GM21390 (cell line): Measurements from ENCODE around the gene GBE1.
A peak's percentile ranks its signal among the peaks of the same experiment; 100 is the strongest.
"Not testable (repeated sequence)": the region's sequence is repeated elsewhere in the genome, so short reads cannot be mapped to it uniquely, and the experiment has no call there.

Experiments
- ATAC-seq: cut with Tn5 transposase; IDR thresholded peaks from one replicate; pipeline ENCODE4 v1.9.1; 2021; ENCODE audit not compliant: unreplicated experiment

Gene GBE1

GRCh38 chr3:81544385-81544784 lies 217.1 kb downstream of the GBE1 start:
- no peak for ATAC-seq

- ATAC-seq, result no peak
These were observed 220.7 kb downstream of the GBE1 start for GRCh38 chr3:81540787-81541186.

- ATAC-seq, result no peak
These were observed 229.6 kb downstream of the GBE1 start for GRCh38 chr3:81531846-81532245.

- ATAC-seq, result no peak
These were observed 230.2 kb downstream of the GBE1 start for GRCh38 chr3:81531263-81531662.

GRCh38 chr3:81530180-81530939 lies 231.1 kb downstream of the GBE1 start:
- no peak for ATAC-seq

- no peak for ATAC-seq
These were observed 239.6 kb downstream of the GBE1 start for GRCh38 chr3:81521855-81522254.

GRCh38 chr3:81518945-81519344 lies 242.5 kb downstream of the GBE1 start:
- ATAC-seq, result no peak

- no peak for ATAC-seq
These were observed 245.4 kb downstream of the GBE1 start for GRCh38 chr3:81516042-81516441.

- no peak for ATAC-seq
These were observed 247.9 kb downstream of the GBE1 start for GRCh38 chr3:81513591-81513990.

GRCh38 chr3:81503026-81503425 lies 258.4 kb downstream of the GBE1 start:
- no peak for ATAC-seq

- ATAC-seq, result no peak
These were observed 259.2 kb downstream of the GBE1 start for GRCh38 chr3:81502236-81502635.

GRCh38 chr3:81500039-81500438 lies 261.4 kb downstream of the GBE1 start:
- ATAC-seq, result peak; percentile 87

GRCh38 chr3:81497572-81498251 lies 263.7 kb downstream of the GBE1 start:
- ATAC-seq, result no peak

- ATAC-seq, result no peak
These were observed 264.9 kb downstream of the GBE1 start for GRCh38 chr3:81496407-81497104.

GRCh38 chr3:81492471-81492870 lies 269.0 kb downstream of the GBE1 start:
- ATAC-seq, result not testable (repeated sequence)

- ATAC-seq, result no peak
These were observed 269.4 kb downstream of the GBE1 start for GRCh38 chr3:81492040-81492439.

GRCh38 chr3:81490541-81491288 lies 270.7 kb downstream of the GBE1 start:
- peak; percentile 89 for ATAC-seq

- ATAC-seq, result peak; percentile 99
These were observed 276.0 kb downstream of the GBE1 start for GRCh38 chr3:81485444-81485865.

- ATAC-seq, result no peak
These were observed 276.9 kb downstream of the GBE1 start for GRCh38 chr3:81484520-81484919.

- no peak for ATAC-seq
These were observed 278.4 kb downstream of the GBE1 start for GRCh38 chr3:81483046-81483445.

GRCh38 chr3:81477740-81478139 lies 283.7 kb downstream of the GBE1 start:
- no peak for ATAC-seq
